DND-41 (cell line): ENCODE measurements around the gene LCNL1.
A peak's percentile ranks its signal among the peaks of the same experiment; 100 is the strongest.

ENCODE experiments used
- EZH2 ChIP-seq: IDR thresholded peaks from 3 replicates; pipeline ENCODE4 v1.6.1; 2012; ENCODE audit warnings: borderline replicate concordance, low read depth, mild to moderate bottlenecking, moderate library complexity, low read length, inconsistent platforms; ENCODE audit not compliant: severe bottlenecking
- TF ChIP-seq, protein P1 (sequence below): IDR thresholded peaks from 2 replicates; pipeline ENCODE4 v1.5.1; 2012; ENCODE audit warnings: borderline replicate concordance, low read length, moderate library complexity, mild to moderate bottlenecking; ENCODE audit not compliant: poor library complexity, severe bottlenecking; ENCODE audit errors: extremely low read depth

DNA sequence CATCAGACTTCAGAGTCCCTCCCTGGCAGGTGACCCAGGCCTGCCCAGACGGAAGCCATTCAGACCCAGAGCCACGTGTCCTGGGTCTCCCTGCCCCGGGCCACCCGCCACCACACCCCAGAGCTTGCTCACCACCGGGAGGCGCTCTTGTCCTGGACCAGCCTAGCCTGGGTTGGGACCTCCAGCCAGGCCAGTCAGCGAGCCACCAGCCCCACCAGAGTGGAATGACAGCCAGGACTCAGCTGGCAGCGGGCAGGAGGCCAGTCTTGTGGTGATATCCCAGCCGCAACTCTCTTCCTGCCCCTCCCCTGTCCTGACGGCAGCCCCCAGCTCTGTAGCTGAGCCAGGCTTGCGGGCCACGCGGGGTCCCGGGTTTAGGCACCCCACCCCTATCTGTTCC, 7.1 kb upstream of the LCNL1 start:
- TF ChIP-seq, protein P1, sequence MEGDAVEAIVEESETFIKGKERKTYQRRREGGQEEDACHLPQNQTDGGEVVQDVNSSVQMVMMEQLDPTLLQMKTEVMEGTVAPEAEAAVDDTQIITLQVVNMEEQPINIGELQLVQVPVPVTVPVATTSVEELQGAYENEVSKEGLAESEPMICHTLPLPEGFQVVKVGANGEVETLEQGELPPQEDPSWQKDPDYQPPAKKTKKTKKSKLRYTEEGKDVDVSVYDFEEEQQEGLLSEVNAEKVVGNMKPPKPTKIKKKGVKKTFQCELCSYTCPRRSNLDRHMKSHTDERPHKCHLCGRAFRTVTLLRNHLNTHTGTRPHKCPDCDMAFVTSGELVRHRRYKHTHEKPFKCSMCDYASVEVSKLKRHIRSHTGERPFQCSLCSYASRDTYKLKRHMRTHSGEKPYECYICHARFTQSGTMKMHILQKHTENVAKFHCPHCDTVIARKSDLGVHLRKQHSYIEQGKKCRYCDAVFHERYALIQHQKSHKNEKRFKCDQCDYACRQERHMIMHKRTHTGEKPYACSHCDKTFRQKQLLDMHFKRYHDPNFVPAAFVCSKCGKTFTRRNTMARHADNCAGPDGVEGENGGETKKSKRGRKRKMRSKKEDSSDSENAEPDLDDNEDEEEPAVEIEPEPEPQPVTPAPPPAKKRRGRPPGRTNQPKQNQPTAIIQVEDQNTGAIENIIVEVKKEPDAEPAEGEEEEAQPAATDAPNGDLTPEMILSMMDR, result peak; percentile 33
- TF ChIP-seq EZH2, result no peak
